Astrocyte of the hippocampus (primary cell): ENCODE data around the gene PRCD.
A peak's percentile ranks its signal among the peaks of the same experiment; 100 is the strongest.
"Not testable (repeated sequence)": the region's sequence is repeated elsewhere in the genome, so short reads cannot be mapped to it uniquely, and the experiment has no call there.

ENCODE experiments used
- DNase-seq: peaks from one replicate; pipeline ENCODE4 v3.0.0; 2011; ENCODE audit warnings: low read depth, low spot score

Gene PRCD

GRCh38 chr17:76527430-76528111 lies 12.3 kb upstream of the PRCD start:
- peak; percentile 92 for DNase-seq

GRCh38 chr17:76528156-76528527 lies 11.7 kb upstream of the PRCD start:
- DNase-seq = no peak

- no peak for DNase-seq
Measured at GRCh38 chr17:76528528-76529223, 11.2 kb upstream of the PRCD start.

- peak; percentile 53 for DNase-seq
Measured at GRCh38 chr17:76529224-76530094, 10.4 kb upstream of the PRCD start.

- DNase-seq = peak; percentile 26
Measured at GRCh38 chr17:76530095-76530723, 9.6 kb upstream of the PRCD start.

- no peak for DNase-seq
Measured at GRCh38 chr17:76530811-76531485, 8.9 kb upstream of the PRCD start.

GRCh38 chr17:76531486-76532038 lies 8.3 kb upstream of the PRCD start:
- DNase-seq = no peak

GRCh38 chr17:76532072-76532651 lies 7.7 kb upstream of the PRCD start:
- peak; percentile 35 for DNase-seq

GRCh38 chr17:76533640-76534359 lies 6.0 kb upstream of the PRCD start:
- not testable (repeated sequence) for DNase-seq

GRCh38 chr17:76534831-76535732 lies 4.8 kb upstream of the PRCD start:
- no peak for DNase-seq

GRCh38 chr17:76535788-76536510 lies 3.9 kb upstream of the PRCD start:
- DNase-seq = no peak

GRCh38 chr17:76536511-76537287 lies 3.1 kb upstream of the PRCD start:
- no peak for DNase-seq

- DNase-seq = peak; percentile 71
Measured at GRCh38 chr17:76537288-76537577, 2.6 kb upstream of the PRCD start.

- DNase-seq = peak; percentile 56
Measured at GRCh38 chr17:76537578-76538280, 2.1 kb upstream of the PRCD start, which contains the start of gene CYGB. CYGB (minus strand) TSS chr17:76537709; CDS start chr17:76537542, 167 bp downstream.

- DNase-seq = peak; percentile 28
Measured at GRCh38 chr17:76538281-76538931, 1.4 kb upstream of the PRCD start.

GRCh38 chr17:76538941-76539570 lies 788 bp upstream of the PRCD start:
- no peak for DNase-seq
